ENCODE measurements around the gene SEMA4D. TPM values are rescaled to one million over a fixed set of nuclear protein-coding genes. Genes with fewer than 3 reads are reported as not detected.

SEMA4D gene
- total RNA-seq, 3 donors from 2014 or later: 20.9 to 26.9 (median 23.1) TPM

- no peak overlapping the region for H3K4me3 ChIP-seq
- no peak for TF ChIP-seq CTCF (IDR thresholded peaks at IDR 0.05)
- peaks cover 3% of the 10 kb centered on the region for H3K4me1 ChIP-seq (ENCODE audit: low read depth)
- intact Hi-C loops (cut with DNase I, micrococcal nuclease): no loop called here
- no peaks in the 10 kb centered on the region for H3K9me3 ChIP-seq
- DNase-seq (no peak), ATAC-seq (no peak)
- no peaks in the 10 kb centered on the region for H3K36me3 ChIP-seq (ENCODE audit: low read depth)
Observed at GRCh38 chr9:89524963-89525362, 27.1 kb upstream of the SEMA4D start.

GRCh38 chr9:89523948-89524347, 26.0 kb upstream of the SEMA4D start:
- Histone ChIP-seq H3K4me1 (ENCODE audit: low read depth) (peaks cover 6% of the 10 kb centered on the region), H3K4me3 (no peak overlapping the region), H3K9me3 (no peaks in the 10 kb centered on the region), H3K36me3 (ENCODE audit: low read depth) (no peaks in the 10 kb centered on the region)
- ATAC-seq (peak; percentile 26), DNase-seq (no peak)
- TF ChIP-seq CTCF (IDR thresholded peaks at IDR 0.05): no peak
- intact Hi-C loops (cut with DNase I, micrococcal nuclease): no loop called here

GRCh38 chr9:89522959-89523285, 25.0 kb upstream of the SEMA4D start:
- ATAC-seq (no peak), DNase-seq (no peak)
- Histone ChIP-seq H3K9me3 (no peaks in the 10 kb centered on the region), H3K36me3 (ENCODE audit: low read depth) (no peaks in the 10 kb centered on the region), H3K4me1 (ENCODE audit: low read depth) (peaks cover 7% of the 10 kb centered on the region), H3K4me3 (no peak overlapping the region)
- TF ChIP-seq CTCF (IDR thresholded peaks at IDR 0.05): no peak
- intact Hi-C loops (cut with DNase I, micrococcal nuclease): no loop called here

GRCh38 chr9:89522261-89522958, 24.5 kb upstream of the SEMA4D start:
- intact Hi-C loops (cut with DNase I, micrococcal nuclease): no loop called here
- Histone ChIP-seq H3K9me3 (no peaks in the 10 kb centered on the region), H3K4me3 (no peak overlapping the region), H3K4me1 (ENCODE audit: low read depth) (peaks cover 4% of the 10 kb centered on the region), H3K36me3 (ENCODE audit: low read depth) (no peaks in the 10 kb centered on the region)
- DNase-seq (peak in 1 of 3 donors; percentile 57), ATAC-seq (peak; percentile 84)
- no peak for TF ChIP-seq CTCF (IDR thresholded peaks at IDR 0.05)

GRCh38 chr9:89519366-89519805, 21.5 kb upstream of the SEMA4D start:
- peak; percentile 17 for ATAC-seq
- Histone ChIP-seq H3K4me3 (no peak overlapping the region), H3K9me3 (no peaks in the 10 kb centered on the region), H3K4me1 (ENCODE audit: low read depth) (peaks cover 4% of the 10 kb centered on the region), H3K36me3 (ENCODE audit: low read depth) (no peaks in the 10 kb centered on the region)
- DNase-seq: no peak
- TF ChIP-seq CTCF (IDR thresholded peaks at IDR 0.05): no peak
- intact Hi-C loops (cut with DNase I, micrococcal nuclease): no loop called here

Data from mucosa of descending colon (tissue), 3 donors.